Thoracic aorta (tissue), 2 donors: ENCODE data around the gene ASS1. TPM values are rescaled to one million over a fixed set of nuclear protein-coding genes. Genes with fewer than 3 reads are reported as not detected.

Experiments
- ATAC-seq: fragments of 150-250 bp; one replicate; pipeline ENCODE4 v1.8.0; 2017; ENCODE audit warnings: low read depth; ENCODE audit not compliant: insufficient number of reproducible peaks, low FRiP score
- DNase-seq: peaks from one replicate; pipeline ENCODE4 v3.0.0-alpha.2; 2020; ENCODE audit warnings: low spot score
- H3K27ac ChIP-seq, 2 donors: fragments of 200-600 bp; sonication (generic); 1 replicate in 1 of 2; 2 replicates in 1 of 2; pipeline ENCODE4 v1.5.1; 2016; ENCODE audit warnings: mild to moderate bottlenecking in 2 of 2, moderate library complexity in 2 of 2
- H3K27me3 ChIP-seq: fragments of 200-600 bp; sonication (generic); replicated peaks from 2 replicates; pipeline ENCODE4 v1.6.0; 2016; ENCODE audit warnings: mild to moderate bottlenecking; ENCODE audit not compliant: insufficient read depth
- H3K36me3 ChIP-seq: fragments of 200-600 bp; sonication (generic); one replicate; pipeline ENCODE4 v1.5.1; 2016
- H3K4me1 ChIP-seq, 2 donors: fragments of 200-600 bp; sonication (generic); 1 replicate in 1 of 2; 2 replicates in 1 of 2; pipeline versions ENCODE4 v1.5.1 to v1.6.0; 2016; ENCODE audit warnings: low read depth in 2 of 2, mild to moderate bottlenecking in 1 of 2; ENCODE audit not compliant: control insufficient read depth in 1 of 2
- H3K4me3 ChIP-seq: fragments of 200-600 bp; sonication (generic); 2 replicates; pipeline ENCODE4 v1.5.1; 2016; ENCODE audit warnings: mild to moderate bottlenecking
- H3K9me3 ChIP-seq: fragments of 200-600 bp; sonication (generic); 2 replicates; pipeline ENCODE4 v1.5.1; 2016
- total RNA-seq, 2 donors: library from RNA; depleted of rRNA; stranded (reverse); fragments of >200 nt; gene quantifications; one replicate each; pipeline versions ENCODE4 v1.1.0 to v1.2.3, GENCODE V29; 2016
- TF ChIP-seq, protein P1 (sequence below): fragments of 200-600 bp; sonication (generic); IDR thresholded peaks from one replicate; pipeline ENCODE4 v1.5.1; 2019; ENCODE audit warnings: antibody characterized with exemption

ASS1 gene
- total RNA-seq, 2 donors from 2014 or later: 65.4 to 81.7 TPM

GRCh38 chr9:130522233-130522808, 77.6 kb downstream of the ASS1 start:
- Histone ChIP-seq H3K36me3 (no peaks in the 10 kb centered on the region), H3K27ac (no peak overlapping the region), H3K27me3 (no peaks in the 10 kb centered on the region), H3K9me3 (no peaks in the 10 kb centered on the region), H3K4me1 (no peaks in the 10 kb centered on the region), H3K4me3 (no peak overlapping the region)
- DNase-seq (no peak), ATAC-seq (no peak)
- TF ChIP-seq, protein P1, sequence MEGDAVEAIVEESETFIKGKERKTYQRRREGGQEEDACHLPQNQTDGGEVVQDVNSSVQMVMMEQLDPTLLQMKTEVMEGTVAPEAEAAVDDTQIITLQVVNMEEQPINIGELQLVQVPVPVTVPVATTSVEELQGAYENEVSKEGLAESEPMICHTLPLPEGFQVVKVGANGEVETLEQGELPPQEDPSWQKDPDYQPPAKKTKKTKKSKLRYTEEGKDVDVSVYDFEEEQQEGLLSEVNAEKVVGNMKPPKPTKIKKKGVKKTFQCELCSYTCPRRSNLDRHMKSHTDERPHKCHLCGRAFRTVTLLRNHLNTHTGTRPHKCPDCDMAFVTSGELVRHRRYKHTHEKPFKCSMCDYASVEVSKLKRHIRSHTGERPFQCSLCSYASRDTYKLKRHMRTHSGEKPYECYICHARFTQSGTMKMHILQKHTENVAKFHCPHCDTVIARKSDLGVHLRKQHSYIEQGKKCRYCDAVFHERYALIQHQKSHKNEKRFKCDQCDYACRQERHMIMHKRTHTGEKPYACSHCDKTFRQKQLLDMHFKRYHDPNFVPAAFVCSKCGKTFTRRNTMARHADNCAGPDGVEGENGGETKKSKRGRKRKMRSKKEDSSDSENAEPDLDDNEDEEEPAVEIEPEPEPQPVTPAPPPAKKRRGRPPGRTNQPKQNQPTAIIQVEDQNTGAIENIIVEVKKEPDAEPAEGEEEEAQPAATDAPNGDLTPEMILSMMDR: no peak

GRCh38 chr9:130523921-130524320, 79.2 kb downstream of the ASS1 start:
- Histone ChIP-seq H3K36me3 (no peaks in the 10 kb centered on the region), H3K4me1 (no peaks in the 10 kb centered on the region), H3K27ac (no peak overlapping the region), H3K4me3 (no peak overlapping the region), H3K9me3 (no peaks in the 10 kb centered on the region), H3K27me3 (no peaks in the 10 kb centered on the region)
- ATAC-seq (no peak), DNase-seq (no peak)
- TF ChIP-seq, protein P1: no peak

DNA sequence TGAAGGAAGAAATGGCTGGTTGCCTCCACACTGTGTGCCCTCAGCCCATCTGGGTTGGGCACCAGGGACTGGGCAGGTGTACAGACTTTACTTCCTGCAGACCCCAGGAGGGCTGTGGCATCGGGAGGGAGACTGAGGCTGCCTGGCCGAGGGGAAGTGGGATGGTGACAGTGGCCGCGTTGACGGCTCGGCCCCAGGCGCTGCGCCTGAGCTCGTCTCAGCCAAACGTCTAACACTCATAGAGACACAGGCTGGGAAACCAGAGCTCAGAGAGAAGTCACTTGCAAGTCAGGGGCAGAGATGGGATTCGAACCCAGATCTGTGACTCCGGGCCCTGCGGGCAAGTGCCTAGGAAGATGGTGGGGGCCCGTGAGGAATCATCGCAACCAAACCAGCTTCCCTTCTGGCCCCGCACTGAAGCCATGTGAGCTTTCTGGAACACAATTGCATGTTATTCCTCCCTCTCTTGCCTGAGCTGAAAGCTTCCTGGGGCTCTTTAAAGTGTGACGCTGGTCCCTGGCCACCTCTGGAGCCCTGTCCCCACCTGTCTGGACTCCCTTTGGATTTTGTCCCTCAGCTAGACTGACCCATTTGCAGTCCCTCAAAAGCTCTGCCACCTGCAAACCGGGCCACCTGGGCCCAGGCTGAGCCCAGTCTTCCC, 81.6 kb downstream of the ASS1 start:
- TF ChIP-seq, protein P1: no peak
- no peaks in the 10 kb centered on the region for H3K4me1 ChIP-seq
- no peak overlapping the region for H3K27ac ChIP-seq
- ATAC-seq (no peak), DNase-seq (no peak)
- no peaks in the 10 kb centered on the region for H3K36me3 ChIP-seq
- H3K27me3 ChIP-seq: no peaks in the 10 kb centered on the region
- H3K4me3 ChIP-seq: no peak overlapping the region
- no peaks in the 10 kb centered on the region for H3K9me3 ChIP-seq

GRCh38 chr9:130526854-130527650, 82.3 kb downstream of the ASS1 start:
- no peaks in the 10 kb centered on the region for H3K4me1 ChIP-seq
- TF ChIP-seq, protein P1: no peak
- DNase-seq (no peak), ATAC-seq (no peak)
- H3K36me3 ChIP-seq: no peaks in the 10 kb centered on the region
- no peak overlapping the region for H3K27ac ChIP-seq
- H3K9me3 ChIP-seq: no peaks in the 10 kb centered on the region
- H3K4me3 ChIP-seq: no peak overlapping the region
- no peaks in the 10 kb centered on the region for H3K27me3 ChIP-seq

DNA sequence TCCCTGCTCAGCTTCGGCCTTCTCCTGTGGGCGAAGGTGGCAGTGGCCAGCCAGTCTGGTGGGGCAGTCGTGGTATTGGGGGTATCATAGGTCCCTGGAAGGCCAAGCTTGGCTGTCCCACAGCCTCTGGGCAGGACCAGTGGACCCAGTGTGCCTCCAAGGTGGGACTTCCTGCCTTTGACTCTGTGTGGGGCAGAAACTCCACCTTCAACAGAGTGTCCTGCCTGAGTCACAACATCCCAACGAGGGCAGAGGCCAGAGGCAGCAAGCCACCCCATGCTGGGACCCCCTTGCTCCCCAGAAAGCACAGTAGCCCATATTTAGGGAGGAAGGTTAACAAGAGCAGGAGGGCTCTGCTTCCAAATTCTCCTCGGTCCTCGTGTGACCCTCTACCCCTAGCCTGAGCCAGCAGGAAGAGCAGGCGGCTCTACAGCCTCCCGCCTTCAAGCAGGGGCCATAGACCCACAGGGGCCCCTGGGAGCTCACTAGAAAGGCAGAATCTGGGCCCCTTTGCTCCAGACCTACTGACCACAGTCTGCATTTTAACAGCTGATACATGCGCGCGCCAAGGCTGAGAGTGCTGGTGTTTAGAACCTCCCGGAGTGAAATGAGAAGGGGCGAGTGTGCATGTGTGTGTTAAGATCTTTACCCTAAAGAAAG, 83.0 kb downstream of the ASS1 start:
- H3K36me3 ChIP-seq: no peaks in the 10 kb centered on the region

More for the DNA sequence above, 83.0 kb downstream of the ASS1 start:
- Histone ChIP-seq H3K27me3 (no peaks in the 10 kb centered on the region), H3K4me1 (no peaks in the 10 kb centered on the region), H3K4me3 (no peak overlapping the region), H3K9me3 (no peaks in the 10 kb centered on the region), H3K27ac (no peak overlapping the region)
- DNase-seq (no peak), ATAC-seq (no peak)
- TF ChIP-seq, protein P1: no peak
